ENCODE data around the gene PNPLA3. TPM values are rescaled to one million over a fixed set of nuclear protein-coding genes. Genes with fewer than 3 reads are reported as not detected.

Gene PNPLA3
- total and polyA plus RNA-seq, 9 of the 15 experiments (the other 6 are each of a cell fraction or from before 2014, with no cell fraction given): 0.20 to 0.48 (median 0.38) TPM; not detected in 6

DNA sequence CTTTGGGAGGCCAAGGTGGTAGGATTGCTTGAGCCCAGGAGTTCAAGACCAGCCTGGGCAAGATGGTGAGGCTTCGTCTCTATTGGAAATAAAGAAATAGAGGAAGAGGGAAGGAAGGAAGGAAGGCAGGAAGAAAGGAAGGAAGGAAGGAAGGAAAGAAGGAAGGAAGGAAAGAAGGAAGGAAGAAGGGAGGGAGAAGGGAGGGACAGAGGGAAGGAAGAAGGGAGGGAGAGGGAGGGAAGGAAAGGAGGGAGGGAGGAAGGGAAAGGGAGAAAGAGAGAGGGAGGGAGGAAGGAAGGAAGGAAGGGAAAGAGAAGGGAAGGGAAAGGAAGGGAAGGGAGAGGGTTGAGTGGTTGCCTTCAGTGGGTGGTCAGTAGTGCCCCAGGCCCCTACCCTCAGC, 13.9 kb upstream of the PNPLA3 start:
- H3K36me3 ChIP-seq (ENCODE audit: control insufficient read depth, insufficient read depth, low read length): no peaks in the 10 kb centered on the region
- no CpG with 5 or more reads among the region's 1 CpG for WGBS (ENCODE audit: insufficient coverage, low coverage, missing lambda C conversion rate)
- in situ Hi-C loops (cut with MboI): no loop called here
- ChIA-PET CTCF (ENCODE audit: low intra/inter-chr PET ratio) (no interaction called here), POLR2A (no interaction called here)
- no peaks in the 10 kb centered on the region for H3K79me2 ChIP-seq (ENCODE audit: control insufficient read depth, insufficient read depth, low read length)
- no peak overlapping the region for H3K4me2 ChIP-seq (ENCODE audit: insufficient read depth, low read length)
- H3K4me3 ChIP-seq: no peak overlapping the region
- no peak overlapping the region for H3K27ac ChIP-seq (ENCODE audit: extremely low read depth, low read depth, low read length)
- DNase-seq (ENCODE audit: extremely low read depth in 1 of 4, low spot score in 3 of 4) (no peak), FAIRE-seq (no peak), ATAC-seq (no peak)
- no peaks in the 10 kb centered on the region for H3K9me3 ChIP-seq (replicated peaks; ENCODE audit: control insufficient read depth, insufficient read depth, low read depth, low read length)
- TF ChIP-seq ZNF232 (CRISPR knock-in tag; IDR thresholded peaks at IDR 0.05): no peak
- TF ChIP-seq JUNB (CRISPR knock-in tag; conservative IDR thresholded peaks at IDR 0.05): no peak
- TF ChIP-seq BCOR (IDR thresholded peaks at IDR 0.05): no peak
- TF ChIP-seq, protein P1, sequence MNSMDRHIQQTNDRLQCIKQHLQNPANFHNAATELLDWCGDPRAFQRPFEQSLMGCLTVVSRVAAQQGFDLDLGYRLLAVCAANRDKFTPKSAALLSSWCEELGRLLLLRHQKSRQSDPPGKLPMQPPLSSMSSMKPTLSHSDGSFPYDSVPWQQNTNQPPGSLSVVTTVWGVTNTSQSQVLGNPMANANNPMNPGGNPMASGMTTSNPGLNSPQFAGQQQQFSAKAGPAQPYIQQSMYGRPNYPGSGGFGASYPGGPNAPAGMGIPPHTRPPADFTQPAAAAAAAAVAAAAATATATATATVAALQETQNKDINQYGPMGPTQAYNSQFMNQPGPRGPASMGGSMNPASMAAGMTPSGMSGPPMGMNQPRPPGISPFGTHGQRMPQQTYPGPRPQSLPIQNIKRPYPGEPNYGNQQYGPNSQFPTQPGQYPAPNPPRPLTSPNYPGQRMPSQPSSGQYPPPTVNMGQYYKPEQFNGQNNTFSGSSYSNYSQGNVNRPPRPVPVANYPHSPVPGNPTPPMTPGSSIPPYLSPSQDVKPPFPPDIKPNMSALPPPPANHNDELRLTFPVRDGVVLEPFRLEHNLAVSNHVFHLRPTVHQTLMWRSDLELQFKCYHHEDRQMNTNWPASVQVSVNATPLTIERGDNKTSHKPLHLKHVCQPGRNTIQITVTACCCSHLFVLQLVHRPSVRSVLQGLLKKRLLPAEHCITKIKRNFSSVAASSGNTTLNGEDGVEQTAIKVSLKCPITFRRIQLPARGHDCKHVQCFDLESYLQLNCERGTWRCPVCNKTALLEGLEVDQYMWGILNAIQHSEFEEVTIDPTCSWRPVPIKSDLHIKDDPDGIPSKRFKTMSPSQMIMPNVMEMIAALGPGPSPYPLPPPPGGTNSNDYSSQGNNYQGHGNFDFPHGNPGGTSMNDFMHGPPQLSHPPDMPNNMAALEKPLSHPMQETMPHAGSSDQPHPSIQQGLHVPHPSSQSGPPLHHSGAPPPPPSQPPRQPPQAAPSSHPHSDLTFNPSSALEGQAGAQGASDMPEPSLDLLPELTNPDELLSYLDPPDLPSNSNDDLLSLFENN (IDR thresholded peaks at IDR 0.05; ENCODE audit: low read depth in 2 of 2, low read length in 2 of 2): no peak
- no peaks in the 10 kb centered on the region for H4K20me1 ChIP-seq (replicated peaks; ENCODE audit: control insufficient read depth, insufficient read depth, low read length)
- H2AFZ ChIP-seq (ENCODE audit: low read depth, low read length): no peak overlapping the region
- intact Hi-C loops (cut with micrococcal nuclease): no loop called here
- no TSS peak for BruUV-seq (replicated peaks)
- H3K9me1 ChIP-seq (ENCODE audit: control insufficient read depth, insufficient read depth, low read length): no peaks in the 10 kb centered on the region
- H3K4me1 ChIP-seq (replicated peaks in 1 of 2; ENCODE audit: control insufficient read depth in 2 of 2, insufficient read depth in 2 of 2, low read length in 2 of 2): no peaks in the 10 kb centered on the region; a peak in 1 of 5 replicates
- H3K27me3 ChIP-seq (ENCODE audit: control insufficient read depth in 2 of 2, insufficient read depth in 2 of 2, low read length in 2 of 2): peaks cover 0 to 9% of the 10 kb centered on the region in 2 experiments; a peak in 1 of 5 replicates
- no peak overlapping the region for H3K9ac ChIP-seq (ENCODE audit: insufficient read depth in 1 of 2, low read depth in 2 of 2, low read length in 2 of 2)

All from K562 (cell line).